ENCODE data around the gene HDAC5. TPM values are rescaled to one million over a fixed set of nuclear protein-coding genes. Genes with fewer than 3 reads are reported as not detected.

HDAC5 gene
- polyA plus RNA-seq, 3 donors: 16.1 to 93.6 (median 24.7) TPM

- Mint-ChIP-seq H3K27ac (peak within 1 kb of the TSS in 1 of 7 donors; percentile 61), H3K4me1 (peaks cover 3% of the 10 kb centered on the region), H3K4me3 (peak within 1 kb of the TSS in 1 of 2 donors; percentile 36), H3K27me3 (ENCODE audit: low read depth in 3 of 3) (peaks cover 3 to 5% (median 4%) of the 10 kb centered on the region in 3 donors), H3K36me3 (peaks cover 3 to 12% of the 10 kb centered on the region in 2 donors), H3K9me3 (peaks cover 0 to 2% (median 0%) of the 10 kb centered on the region in 7 donors)
- no peak for DNase-seq
- 76% methylated on average over 19 of the region's 21 CpGs for WGBS (ENCODE audit: insufficient coverage)
- H3K4me1 ChIP-seq (ENCODE audit: control insufficient read depth in 1 of 2, insufficient read depth in 2 of 2, low read length in 2 of 2): peaks cover 0 to 2% of the 10 kb centered on the region in 2 donors
- H3K27ac ChIP-seq (ENCODE audit: low read depth in 1 of 2, low read length in 2 of 2): no peak within 1 kb of the TSS
- no peak within 1 kb of the TSS for H3K4me3 ChIP-seq (replicated peaks in 1 of 3; ENCODE audit: low read depth in 2 of 3, low read length in 3 of 3)
- peaks cover 0 to under 1% of the 10 kb centered on the region in 2 donors for H3K36me3 ChIP-seq (replicated peaks in 1 of 2; ENCODE audit: control insufficient read depth in 1 of 2, insufficient read depth in 2 of 2, low read length in 2 of 2)
- TF ChIP-seq CTCF (IDR thresholded peaks at IDR 0.05): no peak
- H3K9ac ChIP-seq (ENCODE audit: insufficient read depth, low read length, poor library complexity, severe bottlenecking): no peak within 1 kb of the TSS
- H3K9me3 ChIP-seq (replicated peaks in 1 of 2; ENCODE audit: control insufficient read depth in 1 of 2, insufficient read depth in 1 of 2, low read length in 2 of 2): no peaks in the 10 kb centered on the region
- H3K79me2 ChIP-seq (ENCODE audit: insufficient read depth, low read length): no peaks in the 10 kb centered on the region
- no peaks in the 10 kb centered on the region for H4K20me1 ChIP-seq (ENCODE audit: insufficient read depth, low read length)
- H3K27me3 ChIP-seq (ENCODE audit: control insufficient read depth in 2 of 2, insufficient read depth in 2 of 2, low read length in 2 of 2): peaks cover 0 to 6% of the 10 kb centered on the region in 2 donors
- no peak within 1 kb of the TSS for H2AFZ ChIP-seq (ENCODE audit: insufficient read depth, low read depth, low read length, poor library complexity, severe bottlenecking)
- no peak within 1 kb of the TSS for H3K4me2 ChIP-seq (replicated peaks; ENCODE audit: extremely low read depth, low read length, poor library complexity, severe bottlenecking)
- intact Hi-C loops (cut with micrococcal nuclease): no loop called here
These were observed 47.2 kb upstream of the HDAC5 start, which contains the start of gene ASB16 for GRCh38 chr17:44170499-44171201. Gene ASB16, plus strand, starts transcription at chr17:44170704. Its CDS starts 86 bp downstream, at chr17:44170790.

- H4K20me1 ChIP-seq (ENCODE audit: insufficient read depth, low read length): no peaks in the 10 kb centered on the region
- peaks cover 0 to 2% of the 10 kb centered on the region in 2 donors for H3K4me1 ChIP-seq (ENCODE audit: control insufficient read depth in 1 of 2, insufficient read depth in 2 of 2, low read length in 2 of 2)
- peak overlapping the region in 1 of 2 donors; percentile 36 for H3K4me3 Mint-ChIP-seq
- TF ChIP-seq CTCF (IDR thresholded peaks at IDR 0.05): no peak
- peaks cover 3% of the 10 kb centered on the region for H3K4me1 Mint-ChIP-seq
- peaks cover 0 to 2% (median 0%) of the 10 kb centered on the region in 7 donors for H3K9me3 Mint-ChIP-seq
- no peak overlapping the region for H3K4me3 ChIP-seq (replicated peaks in 1 of 3; ENCODE audit: low read depth in 2 of 3, low read length in 3 of 3)
- no peaks in the 10 kb centered on the region for H3K79me2 ChIP-seq (ENCODE audit: insufficient read depth, low read length)
- no peak overlapping the region for H3K9ac ChIP-seq (ENCODE audit: insufficient read depth, low read length, poor library complexity, severe bottlenecking)
- H3K27ac Mint-ChIP-seq: peak overlapping the region in 1 of 7 donors; percentile 61
- H3K36me3 ChIP-seq (replicated peaks in 1 of 2; ENCODE audit: control insufficient read depth in 1 of 2, insufficient read depth in 2 of 2, low read length in 2 of 2): no peaks in the 10 kb centered on the region
- peaks cover 3 to 5% (median 4%) of the 10 kb centered on the region in 3 donors for H3K27me3 Mint-ChIP-seq (ENCODE audit: low read depth in 3 of 3)
- H3K4me2 ChIP-seq (replicated peaks; ENCODE audit: extremely low read depth, low read length, poor library complexity, severe bottlenecking): no peak overlapping the region
- no peak overlapping the region for H3K27ac ChIP-seq (ENCODE audit: low read depth in 1 of 2, low read length in 2 of 2)
- H2AFZ ChIP-seq (ENCODE audit: insufficient read depth, low read depth, low read length, poor library complexity, severe bottlenecking): no peak overlapping the region
- intact Hi-C loops (cut with micrococcal nuclease): no loop called here
- H3K36me3 Mint-ChIP-seq: peaks cover 0 to 8% of the 10 kb centered on the region in 2 donors
- WGBS (ENCODE audit: insufficient coverage): 82% methylated on average over 3 of the region's 5 CpGs
- DNase-seq: no peak
- no peaks in the 10 kb centered on the region for H3K9me3 ChIP-seq (replicated peaks in 1 of 2; ENCODE audit: control insufficient read depth in 1 of 2, insufficient read depth in 1 of 2, low read length in 2 of 2)
- peaks cover 0 to 6% of the 10 kb centered on the region in 2 donors for H3K27me3 ChIP-seq (ENCODE audit: control insufficient read depth in 2 of 2, insufficient read depth in 2 of 2, low read length in 2 of 2)
These were observed 46.7 kb upstream of the HDAC5 start for GRCh38 chr17:44170135-44170498.

All from CD14-positive monocyte (primary cell).